Gastroesophageal sphincter (tissue), 4 donors: ENCODE results near the gene TMEM225B. TPM values are rescaled to one million over a fixed set of nuclear protein-coding genes. Genes with fewer than 3 reads are reported as not detected.
"Not testable (repeated sequence)": the region's sequence is repeated elsewhere in the genome, so short reads cannot be mapped to it uniquely, and the experiment has no call there.

Experiments used
- ATAC-seq: fragments of 150-250 bp; one replicate; pipeline ENCODE4 v1.9.1; 2016; ENCODE audit warnings: mild to moderate bottlenecking, moderate library complexity
- H3K27ac ChIP-seq, 4 donors: fragments of 200-600 bp; sonication (generic) in 3 of 4; 1 replicate in 3 of 4; 2 replicates in 1 of 4; pipeline ENCODE4 v1.5.1; 2016 to 2019
- H3K27me3 ChIP-seq: fragments of 200-600 bp; sonication (generic); one replicate; pipeline ENCODE4 v1.5.1; 2019
- H3K36me3 ChIP-seq, 2 donors: fragments of 200-600 bp; sonication (generic); one replicate each; pipeline ENCODE4 v1.5.1; 2019; ENCODE audit warnings: control low read depth in 1 of 2
- H3K4me1 ChIP-seq, 3 donors: fragments of 200-600 bp; sonication (generic); 1 replicate in 2 of 3; 2 replicates in 1 of 3; pipeline ENCODE4 v1.5.1; 2016 to 2019; ENCODE audit warnings: control low read depth in 2 of 3
- H3K4me3 ChIP-seq, 2 donors: fragments of 200-600 bp; sonication (generic); one replicate each; pipeline ENCODE4 v1.5.1; 2019; ENCODE audit warnings: mild to moderate bottlenecking in 1 of 2, moderate library complexity in 1 of 2
- H3K9me3 ChIP-seq, 3 donors: fragments of 200-600 bp; sonication (generic); one replicate each; pipeline ENCODE4 v1.5.1; 2017 to 2019; ENCODE audit warnings: control low read depth in 2 of 3
- CTCF ChIP-seq, 4 experiments: fragments of 200-600 bp in 2 of 4; fragments of 450-650 bp in 2 of 4; sonication (generic) in 1 of 4; IDR thresholded peaks; one replicate each; pipeline ENCODE4 v1.5.1; 2017 to 2019; ENCODE audit warnings: antibody characterized with exemption in 4 of 4, mild to moderate bottlenecking in 2 of 4, moderate library complexity in 2 of 4
- EP300 ChIP-seq: sonication (generic); formaldehyde crosslinking; IDR thresholded peaks from one replicate; pipeline ENCODE4 v1.6.1; 2017; ENCODE audit warnings: antibody characterized with exemption, mild to moderate bottlenecking
- POLR2A ChIP-seq, 2 donors: fragments of 450-650 bp; IDR thresholded peaks; one replicate each; pipeline ENCODE4 v1.6.1; 2017; ENCODE audit warnings: antibody characterized with exemption in 2 of 2, mild to moderate bottlenecking in 2 of 2, moderate library complexity in 1 of 2
- POLR2AphosphoS5 ChIP-seq: sonication (generic); formaldehyde crosslinking; IDR thresholded peaks from one replicate; pipeline ENCODE4 v1.6.1; 2017; ENCODE audit warnings: antibody characterized with exemption
- WGBS, 2 donors: methylation state at CpG; one replicate each; pipeline ENCODE4 v1.1.5; 2018; ENCODE audit warnings: low coverage in 1 of 2; 5-methylcytosine and 5-hydroxymethylcytosine counted together
- total RNA-seq, 4 donors: library from RNA; depleted of rRNA; stranded (reverse); fragments of >200 nt; gene quantifications; one replicate each; pipeline ENCODE4 v1.1.0, GENCODE V29; 2016

TMEM225B gene
- total RNA-seq, 4 donors from 2014 or later: 1.6 to 2.2 TPM; not detected in 2

DNA sequence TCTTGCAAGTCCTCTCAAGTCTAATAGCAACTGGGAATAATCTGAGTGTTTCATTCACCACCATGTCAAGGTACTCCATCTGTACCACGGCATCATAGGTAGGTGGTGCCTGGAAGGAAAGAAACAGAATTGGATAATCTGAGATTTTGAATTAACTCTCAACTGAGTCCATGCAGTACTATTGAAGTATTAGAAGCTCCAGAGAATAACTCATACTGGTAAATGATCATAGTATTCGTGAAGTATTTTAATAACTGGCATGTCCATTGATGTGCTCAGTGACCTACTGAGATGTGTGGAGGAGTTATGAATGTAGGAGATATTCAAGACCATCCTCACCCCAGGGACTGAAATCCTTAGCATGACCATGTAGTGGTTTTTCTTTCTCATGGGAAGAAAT, 54.6 kb downstream of the TMEM225B start:
- Histone ChIP-seq H3K4me1 (no peaks in the 10 kb centered on the region), H3K36me3 (no peaks in the 10 kb centered on the region), H3K27ac (no peak overlapping the region), H3K27me3 (no peaks in the 10 kb centered on the region), H3K4me3 (no peak overlapping the region), H3K9me3 (no peaks in the 10 kb centered on the region)
- no peak for ATAC-seq
- TF ChIP-seq POLR2A (IDR thresholded peaks at IDR 0.05) (no peak), POLR2AphosphoS5 (no peak)
- 91 to 93% methylated on average over 2 of the region's 2 CpGs for WGBS, 2 donors

GRCh38 chr7:99653269-99653668, 55.2 kb downstream of the TMEM225B start:
- 83 to 96% methylated on average over 3 to 4 of the region's 4 CpGs for WGBS, 2 donors
- not testable (repeated sequence) for H3K4me3 ChIP-seq, H3K27ac ChIP-seq, H3K27me3 ChIP-seq, H3K36me3 ChIP-seq, ATAC-seq, H3K4me1 ChIP-seq, H3K9me3 ChIP-seq

GRCh38 chr7:99653754-99654153, 55.7 kb downstream of the TMEM225B start:
- Histone ChIP-seq H3K4me1 (no peaks in the 10 kb centered on the region), H3K27me3 (no peaks in the 10 kb centered on the region), H3K27ac (no peak overlapping the region), H3K36me3 (no peaks in the 10 kb centered on the region), H3K9me3 (no peaks in the 10 kb centered on the region), H3K4me3 (no peak overlapping the region)
- TF ChIP-seq POLR2AphosphoS5 (no peak), EP300 (no peak), CTCF (IDR thresholded peaks at IDR 0.05) (no peak), POLR2A (IDR thresholded peaks at IDR 0.05) (no peak)
- 89 to 91% methylated on average over 2 to 3 of the region's 3 CpGs for WGBS, 2 donors
- ATAC-seq: no peak

GRCh38 chr7:99654626-99655025, 56.6 kb downstream of the TMEM225B start:
- not testable (repeated sequence) for H3K4me1 ChIP-seq, H3K27me3 ChIP-seq, H3K9me3 ChIP-seq, ATAC-seq, H3K4me3 ChIP-seq, H3K27ac ChIP-seq, H3K36me3 ChIP-seq
- 90 to 100% methylated on average over 2 to 3 of the region's 3 CpGs for WGBS, 2 donors

- H3K4me3 ChIP-seq, H3K9me3 ChIP-seq, ATAC-seq, H3K4me1 ChIP-seq, H3K27ac ChIP-seq, H3K27me3 ChIP-seq: not testable (repeated sequence)
- peaks cover 0 to 29% of the 10 kb centered on the region in 2 donors for H3K36me3 ChIP-seq
- 91 to 96% methylated on average over 5 of the region's 5 CpGs for WGBS, 2 donors
These were observed 59.8 kb downstream of the TMEM225B start for GRCh38 chr7:99657879-99658278.

Other genes with a start within 250 kb of the TMEM225B start
- gene ARPC1B, start 223.5 kb upstream of the TMEM225B start, total RNA-seq: 100 to 1,000 TPM in 3 of 4 donors, 10 to 100 TPM in 1; 69.9 to 158 (median 138) TPM
- 100 to 1,000 TPM in 3 of 4 donors, 10 to 100 TPM in 1; 91.7 to 155 (median 123) TPM for gene PDAP1, start 189.7 kb upstream of the TMEM225B start, total RNA-seq
- 10 to 100 TPM; 47.3 to 73.4 (median 70.0) TPM for gene BUD31, start 189.3 kb upstream of the TMEM225B start, total RNA-seq
- gene PTCD1, start 159.5 kb upstream of the TMEM225B start, total RNA-seq: 10 to 100 TPM in 1 of 4 donors, 1 to 10 TPM in 3; 6.2 to 10.8 (median 7.3) TPM
- gene CPSF4, start 159.3 kb upstream of the TMEM225B start, total RNA-seq: 10 to 100 TPM; 13.6 to 34.6 (median 23.0) TPM
- gene ATP5MF, start 132.1 kb upstream of the TMEM225B start, total RNA-seq: 100 to 1,000 TPM; 443 to 971 (median 916) TPM
- 1 to 10 TPM; 1.4 to 4.8 (median 4.6) TPM for gene ZNF789, start 125.4 kb upstream of the TMEM225B start, total RNA-seq
- 10 to 100 TPM; 29.9 to 54.1 (median 45.1) TPM for gene ZNF394, start 98.0 kb upstream of the TMEM225B start, total RNA-seq
- 10 to 100 TPM in 2 of 4 donors, 1 to 10 TPM in 2; 7.5 to 12.5 (median 10.6) TPM for gene ZKSCAN5, start 93.6 kb upstream of the TMEM225B start, total RNA-seq
- gene FAM200A, start 46.2 kb upstream of the TMEM225B start, total RNA-seq: 1 to 10 TPM; 3.5 to 8.6 (median 4.3) TPM
- 100 to 1,000 TPM; 115 to 191 (median 116) TPM for gene ZNF655, start 39.6 kb upstream of the TMEM225B start, total RNA-seq
- gene ZSCAN25, start 18.7 kb downstream of the TMEM225B start, total RNA-seq: 10 to 100 TPM; 10.9 to 26.5 (median 18.4) TPM
- gene CYP3A5, start 81.7 kb downstream of the TMEM225B start, total RNA-seq: 1 to 10 TPM in 3 of 4 donors, under 1 TPM in 1; 0.47 to 5.3 (median 1.9) TPM
- gene CYP3A7, start 136.9 kb downstream of the TMEM225B start, total RNA-seq: not detected
- gene CYP3A4, start 185.9 kb downstream of the TMEM225B start, total RNA-seq: not detected
- not detected for gene CYP3A43, start 229.7 kb downstream of the TMEM225B start, total RNA-seq